Measurements from ENCODE around the gene ZNF385A.

ZNF385A gene

DNA sequence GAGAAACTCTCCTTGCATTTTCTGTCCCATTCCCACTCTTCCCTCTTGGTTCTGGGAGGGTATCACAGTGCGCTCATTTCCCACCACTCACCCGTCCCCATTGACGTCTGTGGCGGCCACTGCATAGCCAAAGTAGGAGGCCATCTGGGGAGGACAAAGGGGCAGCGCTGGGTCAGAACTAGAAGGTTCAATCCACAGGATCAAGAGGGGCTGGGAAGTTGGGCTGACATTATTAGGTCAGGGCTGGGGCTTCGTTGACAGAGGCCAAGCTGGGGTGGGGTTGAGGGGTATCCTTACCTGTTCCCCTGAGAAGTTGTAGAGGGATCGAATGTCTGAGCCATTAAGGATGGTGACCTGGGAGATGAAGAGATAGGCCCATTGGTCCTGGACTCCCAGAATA, 21.0 kb upstream of the ZNF385A start:
- TF ChIP-seq CTCF (IDR thresholded peaks at IDR 0.05; ENCODE audit: extremely low read depth, missing control alignments): no peak
- no peak for DNase-seq (ENCODE audit: low spot score)

DNA sequence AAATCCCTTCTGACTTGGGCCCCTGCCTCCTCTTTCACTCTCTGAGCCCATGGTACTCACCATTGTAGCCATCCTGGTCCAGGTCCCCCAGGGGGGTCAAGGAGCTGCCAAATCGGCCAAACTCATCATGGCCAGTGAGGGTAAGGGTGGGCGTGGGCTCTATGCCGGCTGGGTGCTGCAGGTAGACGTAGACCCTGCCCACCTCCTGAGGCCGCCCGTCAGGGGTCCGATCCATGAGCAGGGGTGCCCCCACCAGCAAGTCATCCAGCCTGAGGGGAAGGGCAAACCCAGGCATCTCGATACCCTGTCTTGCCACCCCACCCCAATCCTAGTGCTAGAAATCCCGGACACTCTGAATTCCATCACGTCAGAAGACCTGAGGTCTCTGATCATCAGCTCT, 20.6 kb upstream of the ZNF385A start:
- no peak for TF ChIP-seq CTCF (IDR thresholded peaks at IDR 0.05; ENCODE audit: extremely low read depth, missing control alignments)
- DNase-seq (ENCODE audit: low spot score): no peak

GRCh38 chr12:54404061-54405004, 19.8 kb upstream of the ZNF385A start:
- TF ChIP-seq CTCF (IDR thresholded peaks at IDR 0.05; ENCODE audit: extremely low read depth, missing control alignments): peak; percentile 88
- DNase-seq (ENCODE audit: low spot score): no peak

- no peak for DNase-seq (ENCODE audit: low spot score)
- TF ChIP-seq CTCF (IDR thresholded peaks at IDR 0.05; ENCODE audit: extremely low read depth, missing control alignments): no peak
These were observed 16.6 kb upstream of the ZNF385A start for GRCh38 chr12:54401119-54401518.

DNA sequence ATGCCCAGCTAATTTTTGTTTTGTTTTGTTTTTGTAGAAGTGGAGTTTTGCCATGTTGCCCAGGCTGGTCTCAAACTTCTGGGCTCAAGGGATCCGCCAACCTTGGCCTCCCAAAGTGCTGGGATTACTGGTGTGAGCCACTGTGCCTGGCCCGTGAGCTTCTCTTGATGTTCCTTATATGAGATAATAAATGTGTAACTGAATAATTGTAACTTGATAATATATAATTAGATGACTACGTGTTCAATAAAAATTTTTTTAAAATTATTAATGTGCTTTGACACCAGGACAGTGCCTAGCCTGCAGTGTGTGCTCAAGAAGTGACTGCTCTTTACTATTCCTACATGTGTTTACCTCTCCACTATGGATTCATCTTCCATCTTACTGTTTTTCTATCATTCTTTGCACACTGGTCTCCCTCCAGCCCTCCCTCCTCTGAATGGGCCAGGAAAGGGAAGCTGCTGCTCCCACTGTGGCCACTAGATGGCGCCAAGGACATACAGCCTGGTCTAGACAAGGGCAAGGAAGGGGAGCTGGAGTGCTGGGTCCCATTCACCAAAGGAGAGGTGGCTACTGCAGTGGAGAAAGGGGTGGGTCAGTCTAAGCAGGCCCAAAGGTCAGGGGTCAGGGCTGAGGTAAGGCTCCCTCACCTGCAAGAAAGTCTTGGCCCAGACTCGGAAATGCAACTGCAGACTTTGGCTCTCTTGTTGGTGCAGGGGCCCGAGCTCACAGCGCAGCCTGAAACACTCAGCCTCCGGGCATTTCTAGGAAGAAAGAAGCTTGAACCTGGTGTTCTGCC, 14.7 kb upstream of the ZNF385A start:
- DNase-seq (ENCODE audit: low spot score): peak; percentile 84
- TF ChIP-seq CTCF (IDR thresholded peaks at IDR 0.05; ENCODE audit: extremely low read depth, missing control alignments): peak; percentile 100

DNA sequence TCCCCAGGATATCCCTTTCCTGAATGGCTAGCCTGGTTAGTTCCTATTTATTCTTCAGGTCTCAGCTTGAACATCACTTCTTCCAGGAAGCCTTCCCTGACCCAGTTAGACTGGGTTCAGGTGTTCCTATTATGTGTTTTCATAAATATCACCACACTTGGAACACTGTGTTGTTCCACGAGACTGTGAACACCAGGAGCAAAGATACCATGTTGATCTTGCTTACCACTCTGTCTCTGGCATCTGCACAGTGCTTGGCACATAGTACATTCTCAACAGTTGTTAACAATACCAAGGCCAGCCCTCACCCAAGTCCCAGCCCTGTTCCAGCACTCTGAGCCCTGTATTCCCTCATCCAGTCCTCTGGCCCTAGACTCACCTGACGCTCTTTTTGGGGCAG, 13.7 kb upstream of the ZNF385A start:
- TF ChIP-seq CTCF (IDR thresholded peaks at IDR 0.05; ENCODE audit: extremely low read depth, missing control alignments): no peak
- no peak for DNase-seq (ENCODE audit: low spot score)

DNA sequence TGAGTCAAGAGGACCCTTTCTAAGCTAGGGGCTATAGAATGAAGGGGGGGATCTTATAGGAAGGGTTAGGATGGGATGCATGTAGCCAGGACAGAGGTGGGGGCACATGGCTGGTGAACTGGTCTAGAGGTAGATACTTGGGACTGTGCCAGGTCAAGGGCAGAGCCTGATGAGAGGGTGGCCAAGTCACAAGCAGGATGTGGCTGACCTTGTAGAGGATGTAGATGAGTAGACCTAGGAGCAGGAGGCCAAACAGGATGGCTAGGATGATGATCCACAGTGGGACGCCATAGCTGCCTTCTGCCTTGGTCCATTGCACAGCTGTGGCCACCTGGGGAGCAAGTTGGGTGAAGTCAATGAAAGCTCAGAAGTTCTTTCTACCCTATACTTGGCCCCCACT, 12.6 kb upstream of the ZNF385A start:
- no peak for DNase-seq (ENCODE audit: low spot score)
- TF ChIP-seq CTCF (IDR thresholded peaks at IDR 0.05; ENCODE audit: extremely low read depth, missing control alignments): no peak
